T-helper 1 cell (primary cell): ENCODE measurements around the gene TMEM52.

ENCODE experiments used
- DNase-seq, 5 donors: peaks; one replicate each; pipeline ENCODE4 v3.0.0-alpha.2; 2012 to 2020

TMEM52 gene

DNA sequence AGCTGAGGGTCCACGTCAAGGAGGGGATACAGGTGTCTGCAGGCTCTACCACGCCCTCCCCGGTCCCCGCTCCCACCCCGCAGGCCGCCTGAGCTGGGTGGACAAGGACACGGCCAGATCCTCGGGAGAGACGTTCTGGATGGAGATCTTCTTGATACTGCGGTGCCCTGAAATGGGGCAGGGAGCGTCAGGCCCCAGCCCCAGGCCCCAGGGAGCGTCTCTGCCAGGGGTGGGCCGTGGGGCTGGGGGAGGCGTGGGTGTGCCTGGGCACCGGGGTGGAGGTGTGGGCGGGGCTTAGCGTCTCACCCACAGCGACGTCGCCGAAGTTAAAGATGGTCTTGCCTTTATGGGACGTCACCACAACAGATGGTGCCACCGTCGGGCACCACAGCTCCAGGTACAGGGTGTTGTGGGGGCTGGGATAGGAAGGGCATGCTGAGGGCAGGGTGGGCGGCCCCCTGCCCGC, 7.3 kb upstream of the TMEM52 start:
- DNase-seq, result no peak

DNA sequence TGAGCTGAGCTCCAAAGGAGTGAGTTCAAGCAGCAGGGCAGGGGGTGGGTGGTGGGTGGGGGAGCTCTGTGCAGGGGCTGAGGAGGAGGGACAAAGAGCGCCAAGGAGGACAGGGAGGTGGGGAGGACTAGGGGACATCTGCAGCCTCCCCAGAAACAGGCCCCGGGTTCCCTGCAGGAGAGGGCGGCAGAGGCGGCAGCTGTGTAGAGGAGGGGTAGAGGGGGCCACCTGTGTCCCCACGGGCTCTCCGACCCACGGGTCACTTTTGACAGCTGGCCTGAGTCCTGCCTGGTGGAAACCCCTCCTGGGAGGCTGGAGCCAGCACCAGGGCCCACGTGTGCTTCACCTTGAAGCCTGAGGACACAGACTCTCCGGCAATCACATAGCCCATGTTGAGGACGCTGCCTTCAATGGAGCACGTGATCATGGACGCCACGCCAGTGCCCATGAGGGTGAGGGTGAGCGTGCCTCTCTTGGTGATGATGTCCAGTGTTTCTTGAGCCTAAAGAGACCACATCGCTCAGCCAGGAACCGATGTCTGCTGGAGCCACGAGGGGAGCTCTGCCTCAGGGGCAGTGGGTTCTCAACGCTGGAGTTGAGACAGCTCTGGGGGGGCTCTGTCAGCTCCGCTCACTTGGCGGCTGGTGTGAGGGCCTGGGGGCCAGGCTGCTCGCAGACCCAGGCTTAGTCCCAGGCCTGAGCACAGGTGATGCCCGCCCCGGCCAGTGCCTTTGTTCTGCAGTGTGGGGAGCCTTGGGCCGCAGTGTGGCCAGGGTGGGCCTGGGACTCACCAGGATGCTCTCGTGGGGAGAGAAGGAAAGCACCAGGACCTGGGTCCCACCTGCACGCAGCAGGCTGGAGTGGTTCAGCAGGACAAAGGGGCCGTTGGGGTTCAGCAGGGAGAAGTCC, 6.6 kb upstream of the TMEM52 start:
- no peak for DNase-seq

DNA sequence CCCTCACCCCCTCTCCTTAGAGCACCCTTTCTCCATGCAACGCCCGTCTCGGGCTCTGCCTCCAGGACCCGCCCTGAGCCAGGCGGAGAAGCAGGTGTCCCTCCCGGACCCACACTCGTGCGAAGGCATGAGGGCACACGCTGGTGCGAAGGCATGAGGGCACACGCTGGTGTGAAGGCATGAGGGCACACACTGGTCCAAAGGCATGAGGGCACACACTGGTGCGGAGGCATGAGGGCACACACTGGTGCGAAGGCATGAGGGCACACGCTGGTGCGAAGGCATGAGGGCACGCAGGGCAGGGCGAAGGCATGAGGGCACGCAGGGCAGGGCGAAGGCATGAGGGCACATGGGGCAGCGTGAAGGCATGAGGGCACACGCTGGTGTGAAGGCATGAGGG, 5.8 kb upstream of the TMEM52 start:
- no peak for DNase-seq

GRCh38 chr1:1924386-1924785, 5.3 kb upstream of the TMEM52 start:
- no peak for DNase-seq

GRCh38 chr1:1922956-1923833, 4.1 kb upstream of the TMEM52 start:
- DNase-seq, result peak in 1 of 5 donors; percentile 6

- peak in 1 of 5 donors; percentile 5 for DNase-seq
Observed at GRCh38 chr1:1922702-1922955, 3.5 kb upstream of the TMEM52 start.

- peak in 1 of 5 donors; percentile 4 for DNase-seq
Observed at GRCh38 chr1:1921901-1922701, 3.0 kb upstream of the TMEM52 start.

DNA sequence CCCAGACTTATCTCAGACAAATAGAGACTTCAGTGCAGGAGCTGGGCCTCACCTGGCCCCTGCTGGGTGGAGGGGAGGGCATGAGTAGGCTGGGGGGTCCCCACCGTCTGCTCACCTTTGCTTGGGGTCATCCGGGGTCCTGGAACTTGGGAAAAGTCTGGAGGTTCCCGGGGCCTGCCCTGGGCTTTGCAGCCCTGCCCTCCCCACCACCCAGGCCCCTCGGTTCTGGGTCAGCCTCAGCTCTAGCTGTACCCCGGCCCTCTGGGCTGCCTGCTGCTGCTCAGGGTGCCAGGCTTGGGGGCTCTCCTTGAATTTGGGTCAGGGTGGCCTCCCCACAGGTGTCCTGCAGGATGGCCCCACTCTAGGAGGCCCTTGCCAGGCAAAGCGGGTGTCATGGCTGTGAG, 2.4 kb upstream of the TMEM52 start:
- DNase-seq, result peak in 1 of 5 donors; percentile 5

DNA sequence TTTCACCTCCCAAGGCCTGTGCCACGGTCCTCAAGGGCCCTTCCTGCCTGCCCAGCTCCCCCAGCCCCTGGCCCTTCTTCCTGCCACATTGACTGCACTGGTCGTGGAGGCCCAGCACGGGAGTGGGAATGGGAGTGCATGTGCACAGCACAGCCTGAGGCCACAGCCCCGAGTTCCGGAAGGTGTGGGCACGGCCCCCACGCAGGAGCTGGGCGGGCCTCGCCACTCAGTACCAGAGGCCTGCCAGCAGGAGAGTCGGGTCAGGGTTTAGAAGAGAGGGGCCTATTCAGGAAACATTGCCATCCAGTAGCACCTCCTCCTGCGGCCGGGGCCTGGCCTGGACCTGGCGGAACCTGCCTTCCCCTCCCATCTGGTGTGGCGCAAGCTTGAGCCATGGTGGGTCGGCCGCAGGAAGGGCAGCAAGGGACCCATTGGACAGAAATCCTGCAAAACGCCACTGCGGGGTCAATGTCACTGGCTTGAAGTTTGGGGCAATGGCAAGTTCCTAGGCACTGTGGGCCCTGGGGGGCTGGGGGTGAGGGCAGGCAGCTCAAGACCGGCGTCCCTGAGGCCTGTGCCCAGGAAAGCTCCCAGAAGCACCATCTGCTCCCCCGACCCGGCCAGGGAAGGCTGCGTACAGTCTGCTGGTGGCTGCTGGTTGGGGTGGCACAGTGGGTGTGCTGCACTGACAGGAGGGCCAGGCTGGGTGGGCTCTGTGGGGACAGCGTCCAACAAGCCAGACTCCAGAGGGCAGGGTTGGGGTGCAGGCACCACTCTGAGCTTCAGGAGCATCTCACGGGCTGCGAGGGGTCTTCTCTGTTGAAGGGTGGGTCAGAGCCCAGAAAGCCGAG, 1.8 kb upstream of the TMEM52 start:
- DNase-seq, result peak in 1 of 5 donors; percentile 8

- DNase-seq, result peak in 1 of 5 donors; percentile 5
Observed at GRCh38 chr1:1920057-1920607, 1.1 kb upstream of the TMEM52 start.

- DNase-seq, result peak; percentile 98 to 100 (median 100)
Observed at GRCh38 chr1:1919304-1920056, 401 bp upstream of the TMEM52 start.

DNA sequence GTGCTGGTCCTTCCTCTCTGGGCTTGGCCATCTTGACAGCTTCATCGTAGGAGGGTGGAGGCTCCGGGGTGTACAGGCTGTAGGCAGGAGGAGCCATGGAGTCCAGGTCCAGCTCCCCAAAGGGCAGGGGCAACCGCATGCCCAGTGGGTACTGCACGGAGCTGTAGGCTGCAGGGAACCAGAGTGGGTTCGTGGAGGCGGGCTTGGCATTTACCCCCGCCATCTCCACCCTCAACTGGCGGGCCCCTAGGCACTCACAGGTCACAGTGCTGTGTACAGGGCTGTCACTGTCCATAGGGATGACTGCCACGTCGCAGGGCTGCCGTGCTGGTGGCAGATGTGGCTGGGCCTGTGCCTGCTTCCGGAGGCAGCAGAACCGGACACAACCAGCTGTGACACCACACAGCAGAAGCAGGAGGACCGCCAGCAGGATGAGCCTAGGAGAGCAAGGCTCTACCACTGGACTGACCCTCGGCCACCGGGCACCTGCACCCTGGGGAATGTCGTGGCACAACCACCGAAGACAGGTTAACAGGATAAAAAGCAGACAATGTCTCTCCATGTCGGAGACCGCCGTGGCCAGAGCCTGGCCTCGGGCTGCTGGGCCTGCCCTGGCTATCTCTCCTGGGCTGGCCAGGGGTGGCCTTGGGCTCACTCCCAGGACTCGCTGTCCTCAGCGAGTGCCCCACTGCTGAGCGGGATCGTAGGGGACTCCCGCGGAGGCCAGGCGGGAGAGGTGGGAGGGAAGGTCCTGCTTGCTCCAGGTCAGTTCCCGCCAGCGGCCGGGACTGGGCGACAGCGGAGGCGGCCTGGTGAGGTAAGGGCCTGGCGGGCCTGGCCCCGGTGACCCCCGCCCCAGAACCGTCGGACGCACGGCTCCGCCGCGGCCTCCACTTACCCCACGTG, 831 bp downstream of the TMEM52 start:
- peak in 1 of 5 donors; percentile 5 for DNase-seq

- DNase-seq, result peak in 1 of 5 donors; percentile 6
Observed at GRCh38 chr1:1917304-1917976, 1.6 kb downstream of the TMEM52 start.

- DNase-seq, result no peak
Observed at GRCh38 chr1:1916851-1917251, 2.2 kb downstream of the TMEM52 start.

- peak in 1 of 5 donors; percentile 4 for DNase-seq
Observed at GRCh38 chr1:1915911-1916840, 2.9 kb downstream of the TMEM52 start.

DNA sequence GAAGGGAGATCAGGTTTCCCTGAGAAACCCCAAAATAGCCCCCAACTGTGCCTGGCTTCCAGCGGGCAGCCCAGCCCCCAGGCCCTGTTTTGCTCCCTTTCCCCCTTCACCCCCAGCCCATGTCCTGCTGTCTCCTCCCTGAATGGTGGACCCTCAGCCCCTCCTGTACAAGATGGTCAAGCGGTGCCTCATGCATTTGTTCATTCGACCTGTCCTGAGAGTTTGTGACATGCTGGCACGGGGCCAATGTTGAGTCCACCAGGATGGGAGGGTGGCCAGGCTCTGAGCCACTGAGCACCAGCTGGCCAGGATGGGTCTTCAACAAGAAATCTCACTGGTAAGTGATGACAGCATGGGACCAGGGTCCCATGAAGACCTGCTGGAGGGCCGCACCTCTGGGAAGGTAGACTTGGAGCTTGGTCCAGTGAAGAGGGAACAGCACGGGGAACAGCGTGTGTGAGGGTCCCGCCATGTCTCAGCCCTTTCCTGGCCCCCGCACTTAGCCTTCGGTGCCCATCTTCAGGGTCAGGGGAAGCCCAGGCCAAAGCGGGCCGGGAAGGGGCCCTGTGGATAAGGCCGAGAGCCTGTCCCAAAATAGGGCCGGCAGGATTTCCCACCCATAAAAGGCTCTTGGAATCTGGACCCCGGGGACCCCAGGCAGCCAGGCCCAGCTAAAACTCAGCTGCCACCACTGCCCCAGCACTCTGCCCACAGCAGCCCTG, 3.9 kb downstream of the TMEM52 start, which contains the start of gene CALML6:
Gene CALML6 (plus strand): TSS at position 290 of the 722 bp plus-strand sequence. CDS start 21 bp downstream, at position 311.
- DNase-seq, result no peak
